ENCODE results near the gene COL25A1.

Gene COL25A1

GRCh38 chr4:109266236-109266635 lies 36.2 kb downstream of the COL25A1 start:
- no peaks in the 10 kb centered on the region for H3K4me1 ChIP-seq (ENCODE audit: control extremely low read depth in 1 of 4, control insufficient read depth in 4 of 4, insufficient read depth in 4 of 4, low read length in 3 of 4)
- ChIA-PET CTCF (no interaction called here), POLR2A (no interaction called here)
- peaks cover 0 to 3% (median 0%) of the 10 kb centered on the region in 5 experiments for H3K27me3 ChIP-seq (replicated peaks in 2 of 5; ENCODE audit: control insufficient read depth in 4 of 5, insufficient read depth in 5 of 5, low read length in 4 of 5)
- WGBS (ENCODE audit: insufficient coverage): no CpG with 5 or more reads among the region's 3 CpGs
- no peaks in the 10 kb centered on the region for H3K9me3 ChIP-seq (ENCODE audit: control extremely low read depth in 1 of 5, control insufficient read depth in 4 of 5, insufficient read depth in 2 of 5, low read depth in 1 of 5, low read length in 4 of 5)
- H3K36me3 ChIP-seq (ENCODE audit: control insufficient read depth in 4 of 4, insufficient read depth in 4 of 4, low read length in 3 of 4): no peaks in the 10 kb centered on the region
- no peak overlapping the region for H3K4me3 ChIP-seq (ENCODE audit: control insufficient read depth in 1 of 7, extremely low read depth in 1 of 7, insufficient read depth in 4 of 7, low read depth in 2 of 7, low read length in 6 of 7)
- no peak overlapping the region for H3K27ac ChIP-seq (ENCODE audit: insufficient read depth in 1 of 2, low read depth in 1 of 2, low read length in 2 of 2, poor library complexity in 1 of 2, severe bottlenecking in 2 of 2)
- DNase-seq: no peak

DNA sequence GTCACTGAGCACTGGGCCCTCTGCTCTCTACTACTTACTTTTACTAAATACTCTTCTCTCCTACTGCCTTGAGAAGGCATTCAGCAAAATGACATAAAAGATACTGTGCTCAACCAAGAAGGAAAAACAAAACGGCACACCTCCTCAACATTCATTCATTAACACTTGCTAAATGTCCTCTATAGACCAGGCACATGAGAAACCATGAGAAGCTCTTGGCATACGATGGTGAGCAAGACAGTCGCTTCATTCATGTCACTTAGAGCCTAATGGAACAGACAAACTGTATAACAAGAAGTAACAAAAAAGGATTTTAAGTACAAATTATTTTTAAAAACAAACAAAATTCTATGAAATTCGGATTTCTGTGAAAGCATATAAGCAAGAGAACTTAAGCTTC lies 38.7 kb downstream of the COL25A1 start:
- ChIA-PET CTCF (no interaction called here), POLR2A (no interaction called here)
- DNase-seq: no peak
- Histone ChIP-seq H3K4me3 (ENCODE audit: control insufficient read depth in 1 of 7, extremely low read depth in 1 of 7, insufficient read depth in 4 of 7, low read depth in 2 of 7, low read length in 6 of 7) (no peak overlapping the region), H3K9me3 (ENCODE audit: control extremely low read depth in 1 of 5, control insufficient read depth in 4 of 5, insufficient read depth in 2 of 5, low read depth in 1 of 5, low read length in 4 of 5) (no peaks in the 10 kb centered on the region), H3K36me3 (ENCODE audit: control insufficient read depth in 4 of 4, insufficient read depth in 4 of 4, low read length in 3 of 4) (no peaks in the 10 kb centered on the region), H3K27ac (ENCODE audit: insufficient read depth in 1 of 2, low read depth in 1 of 2, low read length in 2 of 2, poor library complexity in 1 of 2, severe bottlenecking in 2 of 2) (no peak overlapping the region), H3K27me3 (replicated peaks in 2 of 5; ENCODE audit: control insufficient read depth in 4 of 5, insufficient read depth in 5 of 5, low read length in 4 of 5) (peaks cover 0 to 3% (median 0%) of the 10 kb centered on the region in 5 experiments), H3K4me1 (ENCODE audit: control extremely low read depth in 1 of 4, control insufficient read depth in 4 of 4, insufficient read depth in 4 of 4, low read length in 3 of 4) (no peaks in the 10 kb centered on the region)
- no CpG with 5 or more reads among the region's 4 CpGs for WGBS (ENCODE audit: insufficient coverage)

DNA sequence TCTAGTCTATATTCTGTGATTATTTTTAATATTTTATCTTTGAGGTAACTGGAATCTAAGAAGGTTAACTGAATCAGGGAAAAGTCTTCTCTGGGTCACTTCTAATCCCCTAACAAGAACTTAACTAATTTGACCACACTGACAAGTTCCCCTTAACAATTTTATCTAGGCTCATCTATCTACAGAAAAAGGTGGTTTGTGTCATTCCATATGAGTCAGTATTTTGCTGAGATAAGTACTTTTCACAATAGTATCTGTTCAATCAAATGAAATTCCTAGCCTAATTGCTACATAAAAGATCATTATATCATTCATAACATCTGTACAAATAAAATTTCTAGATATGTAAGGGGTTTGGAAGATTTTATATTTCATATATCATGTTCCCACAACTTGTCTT lies 45.6 kb downstream of the COL25A1 start:
- DNase-seq: no peak
- Histone ChIP-seq H3K27me3 (replicated peaks in 2 of 5; ENCODE audit: control insufficient read depth in 4 of 5, insufficient read depth in 5 of 5, low read length in 4 of 5) (no peaks in the 10 kb centered on the region), H3K9me3 (ENCODE audit: control extremely low read depth in 1 of 5, control insufficient read depth in 4 of 5, insufficient read depth in 2 of 5, low read depth in 1 of 5, low read length in 4 of 5) (no peaks in the 10 kb centered on the region), H3K4me3 (ENCODE audit: control insufficient read depth in 1 of 7, extremely low read depth in 1 of 7, insufficient read depth in 4 of 7, low read depth in 2 of 7, low read length in 6 of 7) (no peak overlapping the region), H3K36me3 (ENCODE audit: control insufficient read depth in 4 of 4, insufficient read depth in 4 of 4, low read length in 3 of 4) (no peaks in the 10 kb centered on the region), H3K4me1 (ENCODE audit: control extremely low read depth in 1 of 4, control insufficient read depth in 4 of 4, insufficient read depth in 4 of 4, low read length in 3 of 4) (no peaks in the 10 kb centered on the region), H3K27ac (ENCODE audit: insufficient read depth in 1 of 2, low read depth in 1 of 2, low read length in 2 of 2, poor library complexity in 1 of 2, severe bottlenecking in 2 of 2) (no peak overlapping the region)
- ChIA-PET CTCF (no interaction called here), POLR2A (no interaction called here)

- no peaks in the 10 kb centered on the region for H3K36me3 ChIP-seq (ENCODE audit: control insufficient read depth in 4 of 4, insufficient read depth in 4 of 4, low read length in 3 of 4)
- peaks cover 0 to 2% (median 0%) of the 10 kb centered on the region in 5 experiments for H3K9me3 ChIP-seq (ENCODE audit: control extremely low read depth in 1 of 5, control insufficient read depth in 4 of 5, insufficient read depth in 2 of 5, low read depth in 1 of 5, low read length in 4 of 5)
- H3K27ac ChIP-seq (ENCODE audit: insufficient read depth in 1 of 2, low read depth in 1 of 2, low read length in 2 of 2, poor library complexity in 1 of 2, severe bottlenecking in 2 of 2): no peak overlapping the region
- H3K4me1 ChIP-seq (ENCODE audit: control extremely low read depth in 1 of 4, control insufficient read depth in 4 of 4, insufficient read depth in 4 of 4, low read length in 3 of 4): no peaks in the 10 kb centered on the region
- WGBS (ENCODE audit: insufficient coverage): 100% methylated on average over 3 of the region's 4 CpGs
- no peak overlapping the region for H3K4me3 ChIP-seq (ENCODE audit: control insufficient read depth in 1 of 7, extremely low read depth in 1 of 7, insufficient read depth in 4 of 7, low read depth in 2 of 7, low read length in 6 of 7)
- POLR2A ChIA-PET: no interaction called here
- H3K27me3 ChIP-seq (replicated peaks in 2 of 5; ENCODE audit: control insufficient read depth in 4 of 5, insufficient read depth in 5 of 5, low read length in 4 of 5): no peaks in the 10 kb centered on the region
- DNase-seq: no peak
- CTCF ChIA-PET: no interaction called here
Measured at GRCh38 chr4:109254845-109255244, 47.6 kb downstream of the COL25A1 start.

GRCh38 chr4:109251396-109251795 lies 51.1 kb downstream of the COL25A1 start:
- ChIA-PET POLR2A (no interaction called here), CTCF (no interaction called here)
- Histone ChIP-seq H3K9me3 (ENCODE audit: control extremely low read depth in 1 of 5, control insufficient read depth in 4 of 5, insufficient read depth in 2 of 5, low read depth in 1 of 5, low read length in 4 of 5) (peaks cover 0 to 2% (median 0%) of the 10 kb centered on the region in 5 experiments), H3K27ac (ENCODE audit: insufficient read depth in 1 of 2, low read depth in 1 of 2, low read length in 2 of 2, poor library complexity in 1 of 2, severe bottlenecking in 2 of 2) (no peak overlapping the region), H3K36me3 (ENCODE audit: control insufficient read depth in 4 of 4, insufficient read depth in 4 of 4, low read length in 3 of 4) (no peaks in the 10 kb centered on the region), H3K4me3 (ENCODE audit: control insufficient read depth in 1 of 7, extremely low read depth in 1 of 7, insufficient read depth in 4 of 7, low read depth in 2 of 7, low read length in 6 of 7) (no peak overlapping the region), H3K27me3 (replicated peaks in 2 of 5; ENCODE audit: control insufficient read depth in 4 of 5, insufficient read depth in 5 of 5, low read length in 4 of 5) (no peaks in the 10 kb centered on the region), H3K4me1 (ENCODE audit: control extremely low read depth in 1 of 4, control insufficient read depth in 4 of 4, insufficient read depth in 4 of 4, low read length in 3 of 4) (no peaks in the 10 kb centered on the region)
- no peak for DNase-seq
- WGBS (ENCODE audit: insufficient coverage): 100% methylated on average over 2 of the region's 3 CpGs

DNA sequence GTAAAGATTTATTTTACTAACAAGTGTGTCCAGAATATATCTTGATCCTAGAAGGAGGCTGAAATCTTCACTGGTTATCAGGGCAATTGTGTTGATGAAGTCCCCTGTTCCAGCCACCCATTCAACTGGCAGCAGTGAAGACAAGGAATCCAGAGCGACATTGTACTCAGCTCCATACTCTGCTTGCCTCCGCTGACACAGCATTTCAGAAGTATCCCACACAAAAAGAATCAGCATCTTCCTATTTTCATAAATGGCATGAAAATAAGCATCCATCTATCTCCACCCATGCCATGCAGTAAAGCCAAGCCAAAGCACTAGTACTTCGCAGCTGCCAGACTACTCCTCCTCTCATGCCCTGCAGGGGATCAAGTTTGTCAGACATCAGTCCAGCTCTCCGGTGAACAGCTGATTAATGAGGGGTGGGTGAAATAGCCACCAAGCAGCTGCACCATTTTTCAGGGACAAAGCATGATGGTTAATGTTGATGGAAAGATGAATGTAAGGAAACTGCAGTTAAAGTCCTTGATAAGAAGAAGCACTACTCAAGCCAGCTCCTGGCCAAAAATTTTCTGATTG lies 54.0 kb downstream of the COL25A1 start:
- DNase-seq: no peak
- Histone ChIP-seq H3K9me3 (ENCODE audit: control extremely low read depth in 1 of 5, control insufficient read depth in 4 of 5, insufficient read depth in 2 of 5, low read depth in 1 of 5, low read length in 4 of 5) (peaks cover 0 to 2% (median 0%) of the 10 kb centered on the region in 5 experiments), H3K36me3 (ENCODE audit: control insufficient read depth in 4 of 4, insufficient read depth in 4 of 4, low read length in 3 of 4) (no peaks in the 10 kb centered on the region), H3K4me3 (ENCODE audit: control insufficient read depth in 1 of 7, extremely low read depth in 1 of 7, insufficient read depth in 4 of 7, low read depth in 2 of 7, low read length in 6 of 7) (no peak overlapping the region), H3K4me1 (ENCODE audit: control extremely low read depth in 1 of 4, control insufficient read depth in 4 of 4, insufficient read depth in 4 of 4, low read length in 3 of 4) (no peaks in the 10 kb centered on the region), H3K27me3 (replicated peaks in 2 of 5; ENCODE audit: control insufficient read depth in 4 of 5, insufficient read depth in 5 of 5, low read length in 4 of 5) (no peaks in the 10 kb centered on the region), H3K27ac (ENCODE audit: insufficient read depth in 1 of 2, low read depth in 1 of 2, low read length in 2 of 2, poor library complexity in 1 of 2, severe bottlenecking in 2 of 2) (no peak overlapping the region)
- CTCF ChIA-PET: no interaction called here
- 97% methylated on average over 3 of the region's 4 CpGs for whole genome bisulfite sequencing (ENCODE audit: insufficient coverage)
- POLR2A ChIA-PET: interaction anchor here (0.7 kb wide), 1 partner anchor 599 kb away, joined by 3 read pairs; no protein-coding TSS in a partner anchor

DNA sequence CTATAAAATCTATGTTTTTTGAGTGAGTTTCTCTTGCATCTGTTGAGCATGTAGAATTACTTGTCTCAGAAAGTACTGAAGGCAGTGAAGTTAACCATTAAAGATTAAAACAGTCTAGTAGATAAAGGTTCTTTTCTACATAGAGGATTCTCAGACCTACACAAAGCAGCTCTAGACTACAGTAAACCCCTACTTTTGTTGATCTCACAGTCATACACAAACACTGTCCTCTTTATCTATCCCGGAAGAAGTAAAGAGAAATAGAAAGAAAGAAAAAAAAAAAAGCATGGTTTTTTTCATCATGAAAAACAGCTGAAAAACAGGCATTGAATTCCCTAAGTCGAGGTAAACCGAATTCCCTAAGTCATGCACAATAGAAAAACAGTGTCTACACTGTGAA lies 58.6 kb downstream of the COL25A1 start:
- no CpG with 5 or more reads among the region's 3 CpGs for WGBS (ENCODE audit: insufficient coverage)
- peaks cover 0 to 1% (median 0%) of the 10 kb centered on the region in 5 experiments for H3K9me3 ChIP-seq (ENCODE audit: control extremely low read depth in 1 of 5, control insufficient read depth in 4 of 5, insufficient read depth in 2 of 5, low read depth in 1 of 5, low read length in 4 of 5)
- ChIA-PET POLR2A (interaction anchor here (0.6 kb wide), 1 partner anchor 174 kb away, joined by 5 read pairs; no protein-coding TSS in a partner anchor), CTCF (interaction anchor here (0.6 kb wide), 1 partner anchor 609 kb away, joined by 3 read pairs; no protein-coding TSS in a partner anchor)
- H3K36me3 ChIP-seq (ENCODE audit: control insufficient read depth in 4 of 4, insufficient read depth in 4 of 4, low read length in 3 of 4): no peaks in the 10 kb centered on the region
- DNase-seq: no peak
- no peak overlapping the region for H3K4me3 ChIP-seq (ENCODE audit: control insufficient read depth in 1 of 7, extremely low read depth in 1 of 7, insufficient read depth in 4 of 7, low read depth in 2 of 7, low read length in 6 of 7)
- no peak overlapping the region for H3K27ac ChIP-seq (ENCODE audit: insufficient read depth in 1 of 2, low read depth in 1 of 2, low read length in 2 of 2, poor library complexity in 1 of 2, severe bottlenecking in 2 of 2)
- no peaks in the 10 kb centered on the region for H3K27me3 ChIP-seq (replicated peaks in 2 of 5; ENCODE audit: control insufficient read depth in 4 of 5, insufficient read depth in 5 of 5, low read length in 4 of 5)
- H3K4me1 ChIP-seq (ENCODE audit: control extremely low read depth in 1 of 4, control insufficient read depth in 4 of 4, insufficient read depth in 4 of 4, low read length in 3 of 4): no peaks in the 10 kb centered on the region

All from common myeloid progenitor, CD34-positive (primary cell).